ENCODE data around the gene RALBP1. TPM values are rescaled to one million over a fixed set of nuclear protein-coding genes. Genes with fewer than 3 reads are reported as not detected.

RALBP1 gene
- total and polyA plus RNA-seq, 2 of the 4 experiments (the other 2 are of a cell fraction) = 30.6 to 38.2 TPM

DNA sequence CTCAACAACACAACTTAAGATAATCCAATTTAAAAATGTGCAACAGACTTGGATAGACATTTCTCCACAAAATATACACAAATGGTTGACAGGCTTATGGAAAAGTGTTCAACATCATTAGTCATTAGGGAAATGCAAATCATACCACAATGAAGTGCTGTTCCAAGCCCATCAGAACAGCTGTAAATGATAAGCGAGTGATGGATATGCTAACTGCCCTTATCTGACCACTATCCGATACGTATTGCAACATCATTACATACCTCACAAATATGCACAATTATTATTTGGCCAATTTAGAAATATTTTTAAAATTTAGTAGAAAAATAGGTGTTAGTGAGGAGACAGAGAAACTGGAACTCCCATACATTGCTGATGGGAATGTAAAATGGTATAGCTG, 76.9 kb downstream of the RALBP1 start:
- ChIA-PET POLR2A (ENCODE audit: unreplicated experiment) (no interaction called here), CTCF (no interaction called here)
- H4K91ac ChIP-seq (ENCODE audit: insufficient read depth, low read depth, low read length) = no peak overlapping the region
- H3K27me3 ChIP-seq (ENCODE audit: control insufficient read depth, insufficient read depth, low read length) = no peaks in the 10 kb centered on the region
- no peak overlapping the region for H4K5ac ChIP-seq (ENCODE audit: low read depth, low read length)
- no peaks in the 10 kb centered on the region; the same call in 1 of the 2 replicates for H3K4me1 ChIP-seq (ENCODE audit: control insufficient read depth, insufficient read depth, low read length)
- no peak overlapping the region for H2AK9ac ChIP-seq (replicated peaks; ENCODE audit: low read depth, low read length, poor library complexity)
- no peak overlapping the region for H3K4ac ChIP-seq (ENCODE audit: low read depth, low read length)
- H3K79me1 ChIP-seq (ENCODE audit: low read depth in 1 of 2, low read length in 2 of 2) = peaks cover 30 to 62% of the 10 kb centered on the region in 2 experiments
- H3K9me3 ChIP-seq (ENCODE audit: control insufficient read depth, insufficient read depth, low read length) = peaks cover 4% of the 10 kb centered on the region
- H3K56ac ChIP-seq (ENCODE audit: extremely low read depth, insufficient read depth, low read length) = no peak overlapping the region
- H4K20me1 ChIP-seq (ENCODE audit: insufficient read depth, low read length) = peaks cover 16% of the 10 kb centered on the region
- H3K27ac ChIP-seq (ENCODE audit: insufficient read depth, low read length) = no peak overlapping the region
- intact Hi-C loops (cut with micrococcal nuclease) = no loop called here
- H2BK15ac ChIP-seq (ENCODE audit: low read depth, low read length) = no peak overlapping the region
- no peak overlapping the region for H4K8ac ChIP-seq (ENCODE audit: low read depth in 2 of 2, low read length in 2 of 2)
- H2BK5ac ChIP-seq (ENCODE audit: low read depth, low read length, poor library complexity, severe bottlenecking) = no peak overlapping the region
- H2AFZ ChIP-seq (replicated peaks; ENCODE audit: low read length, poor library complexity) = no peak overlapping the region
- peaks cover 15% of the 10 kb centered on the region; the same call in 1 of the 2 replicates for H3K9me1 ChIP-seq (ENCODE audit: insufficient read depth, low read length)
- peak; percentile 84 for TF ChIP-seq CEBPB (IDR thresholded peaks at IDR 0.05; ENCODE audit: low read depth, low read length)
- TF ChIP-seq, protein P1, sequence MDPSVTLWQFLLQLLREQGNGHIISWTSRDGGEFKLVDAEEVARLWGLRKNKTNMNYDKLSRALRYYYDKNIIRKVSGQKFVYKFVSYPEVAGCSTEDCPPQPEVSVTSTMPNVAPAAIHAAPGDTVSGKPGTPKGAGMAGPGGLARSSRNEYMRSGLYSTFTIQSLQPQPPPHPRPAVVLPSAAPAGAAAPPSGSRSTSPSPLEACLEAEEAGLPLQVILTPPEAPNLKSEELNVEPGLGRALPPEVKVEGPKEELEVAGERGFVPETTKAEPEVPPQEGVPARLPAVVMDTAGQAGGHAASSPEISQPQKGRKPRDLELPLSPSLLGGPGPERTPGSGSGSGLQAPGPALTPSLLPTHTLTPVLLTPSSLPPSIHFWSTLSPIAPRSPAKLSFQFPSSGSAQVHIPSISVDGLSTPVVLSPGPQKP (IDR thresholded peaks at IDR 0.05; ENCODE audit: borderline replicate concordance, low read depth, low read length) = no peak
- no peak for TF ChIP-seq FOS (IDR thresholded peaks at IDR 0.05; ENCODE audit: low read depth, low read length)
- TF ChIP-seq MAFK (IDR thresholded peaks at IDR 0.05; ENCODE audit: low read depth, low read length) = no peak
- H2BK20ac ChIP-seq (ENCODE audit: low read depth, low read length) = no peak overlapping the region
- ATAC-seq (ENCODE audit: low read depth) (no peak), DNase-seq (peak; percentile 28)
- H3K23ac ChIP-seq (ENCODE audit: low read depth, low read length) = no peak overlapping the region
- no peak overlapping the region for H3K4me3 ChIP-seq (ENCODE audit: insufficient read depth, low read depth, low read length)
- H3K4me2 ChIP-seq (ENCODE audit: low read depth, low read length) = no peak overlapping the region
- no CpG with 5 or more reads among the region's 3 CpGs for WGBS, 2 experiments (ENCODE audit: extremely low coverage in 2 of 2, insufficient read length in 1 of 2)
- no peak overlapping the region for H3K14ac ChIP-seq (replicated peaks; ENCODE audit: low read depth, low read length)
- dilution Hi-C loops (cut with HindIII; ENCODE audit: low sequenced_read_pairs, unreplicated experiment) = no loop called here
- no peak overlapping the region for H2AK5ac ChIP-seq (ENCODE audit: low read depth, low read length)
- peaks cover 55% of the 10 kb centered on the region for H3K36me3 ChIP-seq (ENCODE audit: control insufficient read depth, insufficient read depth, low read length)
- no peak overlapping the region for H3K9ac ChIP-seq (ENCODE audit: low read depth, low read length)
- BruUV-seq (replicated peaks) = no TSS peak
- in situ Hi-C loops (cut with MboI; ENCODE audit: low sequenced_read_pairs) = no loop called here
- H3K18ac ChIP-seq (ENCODE audit: low read depth, low read length) = no peak overlapping the region
- H2BK120ac ChIP-seq (ENCODE audit: low read depth, low read length) = no peak overlapping the region
